IMR-90 (cell line): Measurements from ENCODE around the gene EML3. TPM values are rescaled to one million over a fixed set of nuclear protein-coding genes. Genes with fewer than 3 reads are reported as not detected.

Experiments
- ATAC-seq: fragments of 200-7000 bp; cut with Tn5 transposase; 2 replicates; pipeline ENCODE4 v1.9.1; 2020; ENCODE audit warnings: low read depth, mild to moderate bottlenecking, moderate library complexity
- BruUV-seq: library from RNA; stranded (reverse); fragments of 400-500 nt; replicated peaks from 2 replicates; lab custom pipeline; 2021; lab: Mats Ljungman, UMichigan
- CTCF ChIA-PET: fragments of 300-600 bp; formaldehyde crosslinking; extraction: SDS; loops from one replicate; lab custom pipeline; 2021; ENCODE audit warnings: antibody characterized with exemption; lab: Yijun Ruan, JAX
- POLR2A ChIA-PET: fragments of 300-600 bp; sonication (Branson Sonifier 250); formaldehyde crosslinking; loops from one replicate; lab custom pipeline; 2022; ENCODE audit warnings: antibody characterized with exemption; ENCODE audit not compliant: unreplicated experiment; lab: Charles Lee
- DNase-seq: peaks from one replicate; pipeline ENCODE4 v3.0.0; 2013
- H2AFZ ChIP-seq: replicated peaks from 2 replicates; pipeline ENCODE3; 2013; ENCODE audit warnings: low read length, mild to moderate bottlenecking; ENCODE audit not compliant: poor library complexity
- H2AK5ac ChIP-seq: 2 replicates; pipeline ENCODE4 v1.6.1; 2013; ENCODE audit warnings: low read depth, low read length, inconsistent platforms
- H2AK9ac ChIP-seq: replicated peaks from 2 replicates; pipeline ENCODE3; 2013; ENCODE audit warnings: mild to moderate bottlenecking, low read depth, low read length, moderate library complexity; ENCODE audit not compliant: poor library complexity
- H2BK120ac ChIP-seq: 2 replicates; pipeline ENCODE4 v1.6.1; 2013; ENCODE audit warnings: low read depth, low read length, inconsistent platforms
- H2BK15ac ChIP-seq: 3 replicates; pipeline ENCODE4 v1.6.1; 2013; ENCODE audit warnings: low read depth, low read length, inconsistent platforms
- H2BK20ac ChIP-seq: 2 replicates; pipeline ENCODE4 v1.6.1; 2013; ENCODE audit warnings: low read depth, mild to moderate bottlenecking, inconsistent platforms, low read length, moderate library complexity
- H2BK5ac ChIP-seq: 2 replicates; pipeline ENCODE4 v1.6.1; 2013; ENCODE audit warnings: mild to moderate bottlenecking, low read depth, low read length, inconsistent platforms; ENCODE audit not compliant: poor library complexity, severe bottlenecking
- H3K14ac ChIP-seq: replicated peaks from 2 replicates; pipeline ENCODE4 v1.6.1; 2013; ENCODE audit warnings: low read depth, low read length, inconsistent platforms
- H3K18ac ChIP-seq: 2 replicates; pipeline ENCODE4 v1.6.1; 2013; ENCODE audit warnings: low read depth, low read length, control low read depth
- H3K23ac ChIP-seq: 2 replicates; pipeline ENCODE4 v1.6.1; 2013; ENCODE audit warnings: low read depth, low read length, inconsistent platforms
- H3K27ac ChIP-seq: 2 replicates; pipeline ENCODE4 v1.5.1; 2013; ENCODE audit warnings: mild to moderate bottlenecking, control low read depth, low read length; ENCODE audit not compliant: insufficient read depth
- H3K27me3 ChIP-seq: 2 replicates; pipeline ENCODE4 v1.6.1; 2013; ENCODE audit warnings: low read length; ENCODE audit not compliant: control insufficient read depth, insufficient read depth
- H3K36me3 ChIP-seq: 2 replicates; pipeline ENCODE4 v1.6.1; 2013; ENCODE audit warnings: low read length, mixed read lengths; ENCODE audit not compliant: control insufficient read depth, insufficient read depth
- H3K4ac ChIP-seq: 2 replicates; pipeline ENCODE4 v1.6.1; 2013; ENCODE audit warnings: low read depth, low read length, inconsistent platforms
- H3K4me1 ChIP-seq: 2 replicates; pipeline ENCODE4 v1.6.1; 2013; ENCODE audit warnings: low read length, mixed read lengths; ENCODE audit not compliant: control insufficient read depth, insufficient read depth
- H3K4me2 ChIP-seq: 2 replicates; pipeline ENCODE4 v1.6.1; 2013; ENCODE audit warnings: low read depth, mild to moderate bottlenecking, control low read depth, low read length, moderate library complexity
- H3K4me3 ChIP-seq: 2 replicates; pipeline ENCODE4 v1.5.1; 2013; ENCODE audit warnings: low read depth, mild to moderate bottlenecking, control low read depth, low read length, moderate library complexity; ENCODE audit not compliant: insufficient read depth
- H3K56ac ChIP-seq: 2 replicates; pipeline ENCODE4 v1.6.1; 2013; ENCODE audit warnings: low read length, inconsistent platforms; ENCODE audit not compliant: insufficient read depth; ENCODE audit errors: extremely low read depth
- H3K79me1 ChIP-seq, 2 experiments: 2 replicates each; pipeline ENCODE4 v1.6.1; 2013; ENCODE audit warnings: low read length in 2 of 2, inconsistent platforms in 1 of 2, low read depth in 1 of 2
- H3K9ac ChIP-seq: 2 replicates; pipeline ENCODE4 v1.6.1; 2013; ENCODE audit warnings: low read depth, low read length, control low read depth
- H3K9me1 ChIP-seq: 2 replicates; pipeline ENCODE4 v1.6.1; 2013; ENCODE audit warnings: low read length, inconsistent platforms; ENCODE audit not compliant: insufficient read depth
- H3K9me3 ChIP-seq: 2 replicates; pipeline ENCODE4 v1.6.1; 2013; ENCODE audit warnings: low read length; ENCODE audit not compliant: control insufficient read depth, insufficient read depth
- H4K20me1 ChIP-seq: 2 replicates; pipeline ENCODE4 v1.6.1; 2013; ENCODE audit warnings: low read length, inconsistent platforms; ENCODE audit not compliant: insufficient read depth
- H4K5ac ChIP-seq: 2 replicates; pipeline ENCODE4 v1.6.1; 2013; ENCODE audit warnings: mild to moderate bottlenecking, low read depth, low read length, control low read depth
- H4K8ac ChIP-seq, 2 experiments: 2 replicates each; pipeline ENCODE4 v1.6.1; 2013; ENCODE audit warnings: low read depth in 2 of 2, low read length in 2 of 2, control low read depth in 1 of 2, inconsistent platforms in 1 of 2
- H4K91ac ChIP-seq: 2 replicates; pipeline ENCODE4 v1.6.1; 2013; ENCODE audit warnings: low read depth, low read length, inconsistent platforms; ENCODE audit not compliant: insufficient read depth
- BHLHE40 ChIP-seq: fragments of 150-350 bp; IDR thresholded peaks from 2 replicates; pipeline ENCODE4 v1.6.1; 2016; ENCODE audit warnings: mild to moderate bottlenecking, low read depth, low read length
- CEBPB ChIP-seq: IDR thresholded peaks from 2 replicates; pipeline ENCODE4 v1.6.1; 2012; ENCODE audit warnings: low read depth, low read length, improper control_type of control experiment
- CHD1 ChIP-seq: IDR thresholded peaks from 2 replicates; pipeline ENCODE4 v1.6.1; 2012; ENCODE audit warnings: low read depth, low read length, improper control_type of control experiment
- FOS ChIP-seq: fragments of 150-350 bp; IDR thresholded peaks from 2 replicates; pipeline ENCODE4 v1.6.1; 2016; ENCODE audit warnings: low read depth, low read length
- MAZ ChIP-seq: IDR thresholded peaks from 2 replicates; pipeline ENCODE4 v1.6.1; 2012; ENCODE audit warnings: low read depth, mild to moderate bottlenecking, low read length, improper control_type of control experiment, moderate library complexity, borderline replicate concordance
- MXI1 ChIP-seq: IDR thresholded peaks from 2 replicates; pipeline ENCODE4 v1.6.1; 2012; ENCODE audit warnings: low read depth, mild to moderate bottlenecking, low read length, moderate library complexity, borderline replicate concordance
- NFE2L2 ChIP-seq: fragments of 150-350 bp; IDR thresholded peaks from 2 replicates; pipeline ENCODE4 v1.6.1; 2016; ENCODE audit warnings: low read depth, mild to moderate bottlenecking, low read length
- POLR2A ChIP-seq: IDR thresholded peaks from 2 replicates; pipeline ENCODE4 v1.6.1; 2012; ENCODE audit warnings: mild to moderate bottlenecking, low read depth, low read length
- RAD21 ChIP-seq: IDR thresholded peaks from 2 replicates; pipeline ENCODE4 v1.6.1; 2012; ENCODE audit warnings: low read length, improper control_type of control experiment
- RCOR1 ChIP-seq: IDR thresholded peaks from 2 replicates; pipeline ENCODE4 v1.6.1; 2012; ENCODE audit warnings: mild to moderate bottlenecking, low read length, improper control_type of control experiment; ENCODE audit not compliant: insufficient replicate concordance
- RFX5 ChIP-seq: IDR thresholded peaks from 2 replicates; pipeline ENCODE4 v1.8.0; 2012; ENCODE audit warnings: low read depth, mild to moderate bottlenecking, low read length, moderate library complexity
- SMC3 ChIP-seq: fragments of 150-350 bp; IDR thresholded peaks from 2 replicates; pipeline ENCODE4 v1.6.1; 2016; ENCODE audit warnings: low read depth, mild to moderate bottlenecking, antibody characterized with exemption, low read length, moderate library complexity
- whole genome bisulfite sequencing, 2 experiments: methylation state at CpG; one replicate each; pipeline versions ENCODE4 v1.1.5 to v1.1.7; 2013; ENCODE audit warnings: missing lambda C conversion rate in 2 of 2; ENCODE audit not compliant: insufficient read length in 1 of 2; ENCODE audit errors: extremely low coverage in 2 of 2; 5-methylcytosine and 5-hydroxymethylcytosine counted together
- dilution Hi-C: fragments of 300-500 bp; cut with HindIII; formaldehyde crosslinking; loops from one replicate; pipeline ENCODE4 v1.14.3; 2018; ENCODE audit warnings: low sequenced_read_pairs; ENCODE audit not compliant: unreplicated experiment
- in situ Hi-C: fragments of 300-500 bp; cut with MboI; formaldehyde crosslinking; loops from 3 replicates; pipeline ENCODE4 v1.14.3; 2019; ENCODE audit warnings: low sequenced_read_pairs, inconsistent platforms, mixed read lengths
- intact Hi-C: fragments of 100-400 bp; cut with micrococcal nuclease; formaldehyde crosslinking; loops from 2 replicates; pipeline ENCODE4 v1.10.0; 2022
- polyA plus RNA-seq, 3 experiments: library from polyadenylated mRNA; depleted of rRNA; stranded (reverse); fragments of >200 nt; gene quantifications; 2 replicates each; pipeline ENCODE4 v1.2.3, GENCODE V29; 2012; ENCODE audit warnings: low replicate concordance in 1 of 3
- total RNA-seq: library from RNA; depleted of rRNA; stranded (reverse); fragments of >200 nt; gene quantifications from 2 replicates; pipeline ENCODE4 v1.2.3, GENCODE V29; 2012
- TF ChIP-seq, protein P1 (sequence below): conservative IDR thresholded peaks from 2 replicates; pipeline ENCODE4 v1.5.1; 2012; ENCODE audit warnings: mild to moderate bottlenecking, low read depth, low read length, improper control_type of control experiment
- TF ChIP-seq, protein P2 (sequence below): fragments of 150-350 bp; IDR thresholded peaks from 2 replicates; pipeline ENCODE4 v1.6.1; 2017; ENCODE audit warnings: mild to moderate bottlenecking, antibody characterized with exemption, low read length, low read depth
- TF ChIP-seq, protein P3 (sequence below): fragments of 150-350 bp; IDR thresholded peaks from 2 replicates; pipeline ENCODE4 v1.6.1; 2016; ENCODE audit warnings: low read depth, mild to moderate bottlenecking, low read length, moderate library complexity, borderline replicate concordance

EML3 gene
- total and polyA plus RNA-seq, 2 of the 4 experiments (the other 2 are of a cell fraction): 5.0 to 24.7 TPM

DNA sequence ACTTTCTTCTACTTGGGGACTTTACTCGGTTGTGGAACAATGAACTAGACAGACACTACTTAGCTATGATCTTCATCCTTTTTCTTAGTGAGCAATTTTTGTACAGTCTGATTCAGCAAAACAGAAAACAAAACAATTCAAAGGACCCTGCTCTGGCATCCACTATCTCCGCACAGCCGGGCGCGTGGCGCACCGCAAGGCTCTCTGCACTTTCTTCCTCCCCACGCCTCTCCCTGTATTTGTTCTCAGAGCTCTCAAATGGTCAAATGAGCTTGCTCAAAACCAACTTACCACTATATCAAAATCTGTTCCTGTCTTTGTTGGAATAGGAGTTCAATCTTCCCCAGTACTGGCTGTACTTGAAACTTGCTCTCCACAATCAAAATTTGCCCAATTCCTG lies 46.3 kb downstream of the EML3 start:
- TF ChIP-seq CEBPB (no peak), CHD1 (no peak), RFX5 (no peak), SMC3 (no peak), POLR2A (no peak), RCOR1 (no peak), FOS (no peak), BHLHE40 (no peak), MXI1 (no peak), NFE2L2 (no peak), MAZ (no peak), RAD21 (no peak)
- TF ChIP-seq, protein P1, sequence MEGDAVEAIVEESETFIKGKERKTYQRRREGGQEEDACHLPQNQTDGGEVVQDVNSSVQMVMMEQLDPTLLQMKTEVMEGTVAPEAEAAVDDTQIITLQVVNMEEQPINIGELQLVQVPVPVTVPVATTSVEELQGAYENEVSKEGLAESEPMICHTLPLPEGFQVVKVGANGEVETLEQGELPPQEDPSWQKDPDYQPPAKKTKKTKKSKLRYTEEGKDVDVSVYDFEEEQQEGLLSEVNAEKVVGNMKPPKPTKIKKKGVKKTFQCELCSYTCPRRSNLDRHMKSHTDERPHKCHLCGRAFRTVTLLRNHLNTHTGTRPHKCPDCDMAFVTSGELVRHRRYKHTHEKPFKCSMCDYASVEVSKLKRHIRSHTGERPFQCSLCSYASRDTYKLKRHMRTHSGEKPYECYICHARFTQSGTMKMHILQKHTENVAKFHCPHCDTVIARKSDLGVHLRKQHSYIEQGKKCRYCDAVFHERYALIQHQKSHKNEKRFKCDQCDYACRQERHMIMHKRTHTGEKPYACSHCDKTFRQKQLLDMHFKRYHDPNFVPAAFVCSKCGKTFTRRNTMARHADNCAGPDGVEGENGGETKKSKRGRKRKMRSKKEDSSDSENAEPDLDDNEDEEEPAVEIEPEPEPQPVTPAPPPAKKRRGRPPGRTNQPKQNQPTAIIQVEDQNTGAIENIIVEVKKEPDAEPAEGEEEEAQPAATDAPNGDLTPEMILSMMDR: no peak
- TF ChIP-seq, protein P2, sequence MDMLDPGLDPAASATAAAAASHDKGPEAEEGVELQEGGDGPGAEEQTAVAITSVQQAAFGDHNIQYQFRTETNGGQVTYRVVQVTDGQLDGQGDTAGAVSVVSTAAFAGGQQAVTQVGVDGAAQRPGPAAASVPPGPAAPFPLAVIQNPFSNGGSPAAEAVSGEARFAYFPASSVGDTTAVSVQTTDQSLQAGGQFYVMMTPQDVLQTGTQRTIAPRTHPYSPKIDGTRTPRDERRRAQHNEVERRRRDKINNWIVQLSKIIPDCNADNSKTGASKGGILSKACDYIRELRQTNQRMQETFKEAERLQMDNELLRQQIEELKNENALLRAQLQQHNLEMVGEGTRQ: no peak
- TF ChIP-seq, protein P3, sequence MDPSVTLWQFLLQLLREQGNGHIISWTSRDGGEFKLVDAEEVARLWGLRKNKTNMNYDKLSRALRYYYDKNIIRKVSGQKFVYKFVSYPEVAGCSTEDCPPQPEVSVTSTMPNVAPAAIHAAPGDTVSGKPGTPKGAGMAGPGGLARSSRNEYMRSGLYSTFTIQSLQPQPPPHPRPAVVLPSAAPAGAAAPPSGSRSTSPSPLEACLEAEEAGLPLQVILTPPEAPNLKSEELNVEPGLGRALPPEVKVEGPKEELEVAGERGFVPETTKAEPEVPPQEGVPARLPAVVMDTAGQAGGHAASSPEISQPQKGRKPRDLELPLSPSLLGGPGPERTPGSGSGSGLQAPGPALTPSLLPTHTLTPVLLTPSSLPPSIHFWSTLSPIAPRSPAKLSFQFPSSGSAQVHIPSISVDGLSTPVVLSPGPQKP: no peak
- Histone ChIP-seq H4K91ac (no peak overlapping the region), H2AFZ (no peak overlapping the region), H3K79me1 (peaks cover 8 to 42% of the 10 kb centered on the region in 2 experiments; a peak in 3 of 4 replicates), H4K8ac (no peak overlapping the region), H3K9me1 (peaks cover 2% of the 10 kb centered on the region; the same call in 1 of the 2 replicates), H2BK20ac (no peak overlapping the region), H3K27me3 (no peaks in the 10 kb centered on the region), H3K4me3 (no peak overlapping the region), H3K36me3 (peaks cover 59% of the 10 kb centered on the region), H2AK5ac (no peak overlapping the region), H3K9ac (no peak overlapping the region), H3K14ac (no peak overlapping the region), H3K4me1 (no peaks in the 10 kb centered on the region), H3K27ac (no peak overlapping the region; the same call in 1 of the 2 replicates), H2BK120ac (no peak overlapping the region), H3K4ac (no peak overlapping the region), H4K20me1 (peaks cover 57% of the 10 kb centered on the region), H2BK15ac (no peak overlapping the region), H3K4me2 (no peak overlapping the region), H3K23ac (no peak overlapping the region), H3K56ac (no peak overlapping the region), H3K18ac (no peak overlapping the region), H4K5ac (no peak overlapping the region), H2BK5ac (no peak overlapping the region), H2AK9ac (no peak overlapping the region), H3K9me3 (no peaks in the 10 kb centered on the region)
- in situ Hi-C loops: no loop called here
- 100% methylated on average over 4 of the region's 8 CpGs; no CpG with 5 or more reads in 1 of the 2 experiments for WGBS, 2 experiments
- BruUV-seq: no TSS peak
- no peak for ATAC-seq
- ChIA-PET POLR2A (no interaction called here), CTCF (interaction anchor here (1.1 kb wide), 1 partner anchor 142 kb away, joined by 3 read pairs; no protein-coding TSS in a partner anchor)
- dilution Hi-C loops: no loop called here
- intact Hi-C loops: no loop called here
- DNase-seq: no peak
